K562 (cell line): Measurements from ENCODE around the gene CCR5AS.

Experiments
- ATAC-seq: fragments of 200-7000 bp; cut with Tn5 transposase; 3 replicates; pipeline ENCODE4 v1.9.1; 2020; ENCODE audit warnings: moderate library complexity
- BruUV-seq: library from RNA; stranded (reverse); fragments of 400-500 nt; replicated peaks from 2 replicates; lab custom pipeline; 2021; lab: Mats Ljungman, UMichigan
- CTCF ChIA-PET: fragments of 300-600 bp; formaldehyde crosslinking; extraction: SDS; loops from one replicate; lab custom pipeline; 2021; ENCODE audit warnings: low intra/inter-chr PET ratio; lab: Yijun Ruan, JAX
- POLR2A ChIA-PET: fragments of 300-600, 350-650 bp; sonication (Branson Sonifier 250); formaldehyde crosslinking; extraction: SDS; loops from one replicate; lab custom pipeline; 2021; ENCODE audit warnings: antibody characterized with exemption, inconsistent platforms; lab: Yijun Ruan, JAX
- DNase-seq, 4 experiments: peaks; one replicate each; pipeline versions ENCODE4 v3.0.0 to v3.0.0-alpha.2; 2011 to 2018; ENCODE audit warnings: low spot score in 3 of 4, mixed read lengths in 3 of 4; ENCODE audit errors: extremely low read depth in 1 of 4
- FAIRE-seq: peaks from 2 replicates; lab custom pipeline; 2011; peaks lifted over from hg19 to GRCh38; lab: Jason Lieb, UNC
- H2AFZ ChIP-seq: 2 replicates; pipeline ENCODE4 v1.6.0; 2011; ENCODE audit warnings: low read depth, low read length, control low read depth, inconsistent platforms
- H3K27ac ChIP-seq: fragments of 200-600 bp; 3 replicates; pipeline ENCODE4 v1.8.0; 2011; ENCODE audit warnings: low read depth, mild to moderate bottlenecking, control low read depth, inconsistent platforms, low read length, moderate library complexity, mixed read lengths; ENCODE audit errors: extremely low read depth
- H3K27me3 ChIP-seq, 2 experiments: fragments of 300-600 bp in 1 of 2; 2 replicates in 1 of 2; 3 replicates in 1 of 2; pipeline versions ENCODE4 v1.6.0 to v1.8.0; 2011; ENCODE audit warnings: inconsistent platforms in 2 of 2, low read length in 2 of 2, mild to moderate bottlenecking in 1 of 2, mixed read lengths in 1 of 2, moderate library complexity in 1 of 2; ENCODE audit not compliant: control insufficient read depth in 2 of 2, insufficient read depth in 2 of 2
- H3K36me3 ChIP-seq: fragments of 300-600 bp; 3 replicates; pipeline ENCODE4 v1.8.0; 2011; ENCODE audit warnings: mild to moderate bottlenecking, low read length, inconsistent platforms; ENCODE audit not compliant: control insufficient read depth, insufficient read depth
- H3K4me1 ChIP-seq, 2 experiments: fragments of 200-600 bp in 1 of 2; replicated peaks in 1 of 2; 2 replicates in 1 of 2; 3 replicates in 1 of 2; pipeline versions ENCODE4 v1.5.1 to v1.8.0; 2011; ENCODE audit warnings: inconsistent platforms in 2 of 2, low read length in 2 of 2, mild to moderate bottlenecking in 1 of 2, mixed read lengths in 1 of 2, moderate library complexity in 1 of 2; ENCODE audit not compliant: control insufficient read depth in 2 of 2, insufficient read depth in 2 of 2
- H3K4me2 ChIP-seq: 2 replicates; pipeline ENCODE4 v1.6.1; 2011; ENCODE audit warnings: low read length, control low read depth, inconsistent platforms, mixed read lengths; ENCODE audit not compliant: insufficient read depth
- H3K4me3 ChIP-seq: fragments of 200-600 bp; sonication (generic), shearing (Covaris generic); 2 replicates; pipeline ENCODE4 v1.5.1; 2016; ENCODE audit warnings: control low read depth, inconsistent platforms
- H3K79me2 ChIP-seq: fragments of 200-600 bp; 3 replicates; pipeline ENCODE4 v1.8.0; 2011; ENCODE audit warnings: low read length, inconsistent platforms; ENCODE audit not compliant: control insufficient read depth, insufficient read depth
- H3K9ac ChIP-seq, 2 experiments: 2 replicates each; pipeline versions ENCODE4 v1.6.0 to v1.6.1; 2011; ENCODE audit warnings: low read depth in 2 of 2, low read length in 2 of 2, control low read depth in 1 of 2, inconsistent platforms in 1 of 2, mild to moderate bottlenecking in 1 of 2, mixed read lengths in 1 of 2; ENCODE audit not compliant: insufficient read depth in 1 of 2
- H3K9me1 ChIP-seq: one replicate; pipeline ENCODE4 v1.6.0; 2011; ENCODE audit warnings: inconsistent platforms, mild to moderate bottlenecking, low read length, moderate library complexity; ENCODE audit not compliant: control insufficient read depth, insufficient read depth
- H3K9me3 ChIP-seq: replicated peaks from 2 replicates; pipeline ENCODE4 v1.5.1; 2011; ENCODE audit warnings: low read depth, low read length, inconsistent platforms; ENCODE audit not compliant: control insufficient read depth, insufficient read depth
- H4K20me1 ChIP-seq: replicated peaks from 2 replicates; pipeline ENCODE4 v1.6.1; 2011; ENCODE audit warnings: low read length, inconsistent platforms, mixed read lengths; ENCODE audit not compliant: control insufficient read depth, insufficient read depth
- CEBPB ChIP-seq: fragments of 450-650 bp; IDR thresholded peaks from 2 replicates; pipeline ENCODE4 v1.6.1; 2016; ENCODE audit warnings: missing genetic modification characterization, missing compliant biosample characterization
- CEBPG ChIP-seq, 3 experiments: fragments of 200-800 bp in 1 of 3; sonication (Bioruptor generic) in 1 of 3; sonication (generic) in 1 of 3; formaldehyde crosslinking in 1 of 3; IDR thresholded peaks in 2 of 3; conservative IDR thresholded peaks in 1 of 3; 2 replicates each; pipeline versions ENCODE4 v1.6.1 to v1.8.0; 2016 to 2022; ENCODE audit warnings: missing compliant biosample characterization in 2 of 3, missing genetic modification characterization in 2 of 3, mild to moderate bottlenecking in 1 of 3, missing genetic modification reagents in 1 of 3
- FOSL1 ChIP-seq: fragments of 200-800 bp; sonication (Bioruptor generic); conservative IDR thresholded peaks from 2 replicates; pipeline ENCODE4 v1.6.1; 2016; ENCODE audit warnings: missing genetic modification characterization, missing compliant biosample characterization
- JUND ChIP-seq, 2 experiments: IDR thresholded peaks; 2 replicates in 1 of 2; 3 replicates in 1 of 2; pipeline ENCODE4 v1.6.1; 2011; ENCODE audit warnings: borderline replicate concordance in 2 of 2, low read depth in 2 of 2, low read length in 2 of 2, improper control_type of control experiment in 1 of 2, missing biosample characterization in 1 of 2, missing genetic modification characterization in 1 of 2, missing genetic modification reagents in 1 of 2
- MEIS2 ChIP-seq: fragments of 450-650 bp; IDR thresholded peaks from 2 replicates; pipeline ENCODE4 v1.6.1; 2014; ENCODE audit warnings: mild to moderate bottlenecking; ENCODE audit not compliant: partially characterized antibody
- SMARCA5 ChIP-seq: fragments of 450-650 bp; IDR thresholded peaks from 2 replicates; pipeline ENCODE4 v1.6.1; 2016
- ZNF57 ChIP-seq: fragments of 450-650 bp; formaldehyde crosslinking; IDR thresholded peaks from 2 replicates; pipeline ENCODE4 v1.4.0; 2020; ENCODE audit warnings: mild to moderate bottlenecking, moderate library complexity
- WGBS: fragments of 100-300 bp; shearing (Covaris generic); methylation state at CpG from one replicate; pipeline ENCODE4 v1.1.6; 2016; ENCODE audit warnings: low coverage, mixed read lengths; ENCODE audit not compliant: insufficient coverage; ENCODE audit errors: missing lambda C conversion rate; 5-methylcytosine and 5-hydroxymethylcytosine counted together
- in situ Hi-C: fragments of 300-500 bp; cut with MboI; formaldehyde crosslinking; loops from 4 replicates; pipeline ENCODE4 v1.15.0; 2018; ENCODE audit warnings: inconsistent platforms, mixed read lengths
- intact Hi-C: fragments of 100-400 bp; cut with micrococcal nuclease; formaldehyde crosslinking; loops from 2 replicates; pipeline ENCODE4 v1.14.2; 2022
- TF ChIP-seq, protein P1 (sequence below), 2 experiments: fragments of 450-650 bp in 1 of 2; sonication (generic) in 1 of 2; formaldehyde crosslinking in 1 of 2; IDR thresholded peaks in 1 of 2; conservative IDR thresholded peaks in 1 of 2; 2 replicates each; pipeline versions ENCODE4 v1.6.1 to v1.8.1; 2016 to 2023; ENCODE audit warnings: mild to moderate bottlenecking in 2 of 2, moderate library complexity in 2 of 2, inconsistent platforms in 1 of 2, missing genetic modification reagents in 1 of 2

The CCR5AS gene

GRCh38 chr3:46361408-46362283 is 45.2 kb downstream of the CCR5AS start:
- intact Hi-C loops (no loop called here), in situ Hi-C loops (no loop called here)
- no peak for DNase-seq
- Histone ChIP-seq H4K20me1 (no peaks in the 10 kb centered on the region), H3K9me3 (no peaks in the 10 kb centered on the region), H3K27ac (no peak overlapping the region), H3K27me3 (peaks cover 21 to 52% of the 10 kb centered on the region in 2 experiments), H2AFZ (no peak overlapping the region), H3K9me1 (no peaks in the 10 kb centered on the region), H3K79me2 (no peaks in the 10 kb centered on the region), H3K4me2 (no peak overlapping the region), H3K9ac (no peak overlapping the region), H3K4me1 (no peaks in the 10 kb centered on the region), H3K4me3 (no peak overlapping the region), H3K36me3 (no peaks in the 10 kb centered on the region)
- no peak for FAIRE-seq
- CTCF ChIA-PET, result no interaction called here
- BruUV-seq, result no TSS peak
- ATAC-seq, result peak; percentile 83
- TF ChIP-seq CEBPB (tag), result peak; percentile 52
- TF ChIP-seq, protein P1, sequence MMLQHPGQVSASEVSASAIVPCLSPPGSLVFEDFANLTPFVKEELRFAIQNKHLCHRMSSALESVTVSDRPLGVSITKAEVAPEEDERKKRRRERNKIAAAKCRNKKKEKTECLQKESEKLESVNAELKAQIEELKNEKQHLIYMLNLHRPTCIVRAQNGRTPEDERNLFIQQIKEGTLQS (IDR thresholded peaks at IDR 0.05), result peak; percentile 82
- TF ChIP-seq, protein P1 (CRISPR knock-in tag; conservative IDR thresholded peaks at IDR 0.05), result no peak
- TF ChIP-seq SMARCA5, result no peak
- peak; percentile 83 for TF ChIP-seq FOSL1 (tag)
- peak; percentile 33; the same call in 1 of the 2 replicates for TF ChIP-seq JUND (IDR thresholded peaks at IDR 0.05; ENCODE audit: borderline replicate concordance, low read depth, low read length)
- no peak for TF ChIP-seq JUND (tag; IDR thresholded peaks at IDR 0.05; ENCODE audit: borderline replicate concordance, low read depth, low read length)
- TF ChIP-seq ZNF57 (CRISPR knock-in tag), result no peak
- no peak for TF ChIP-seq MEIS2
- peak; percentile 49 for TF ChIP-seq CEBPG (CRISPR knock-in tag; IDR thresholded peaks at IDR 0.05)
- TF ChIP-seq CEBPG (tag; conservative IDR thresholded peaks at IDR 0.05 in 1 of 2, IDR thresholded peaks at IDR 0.05 in 1 of 2), result peak; percentile 81 to 89
- POLR2A ChIA-PET, result interaction anchor here (0.5 to 0.7 kb wide), 2 partner anchors 10 to 1209 kb away, joined by 3 read pairs; no protein-coding TSS in a partner anchor
- 1% methylated on average over 8 of the region's 8 CpGs for WGBS
